ENCODE measurements around the gene SP140. TPM values are rescaled to one million over a fixed set of nuclear protein-coding genes. Genes with fewer than 3 reads are reported as not detected.
"Not testable (repeated sequence)": the region's sequence is repeated elsewhere in the genome, so short reads cannot be mapped to it uniquely, and the experiment has no call there.

The SP140 gene
- total RNA-seq, 1 donor from 2014 or later = not detected

DNA sequence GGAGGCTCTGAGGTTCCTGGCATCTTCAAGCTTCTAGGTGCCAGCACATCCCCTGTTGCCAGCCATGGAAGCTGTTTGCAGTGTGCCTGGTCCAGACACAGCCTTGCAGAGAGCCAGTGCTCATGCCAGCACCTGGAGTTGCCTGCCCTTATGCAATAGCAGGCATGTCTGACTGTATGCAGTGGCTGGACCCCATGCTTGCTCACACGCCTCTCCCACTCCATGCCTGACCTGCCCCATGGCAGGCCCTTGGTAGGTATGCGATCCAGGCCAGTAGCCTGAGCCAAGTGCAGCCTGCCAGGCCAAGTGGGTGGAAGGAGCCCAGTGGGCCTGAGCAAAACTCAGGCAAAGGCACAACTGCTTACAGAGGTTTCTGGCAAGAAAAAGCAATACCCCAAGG, 81.9 kb downstream of the SP140 start:
- Histone ChIP-seq H3K27me3 (ENCODE audit: control insufficient read depth, insufficient read depth, low read length) (no peaks in the 10 kb centered on the region), H3K36me3 (ENCODE audit: control insufficient read depth, insufficient read depth, low read length) (no peaks in the 10 kb centered on the region), H3K4me3 (ENCODE audit: low read depth, low read length) (no peak overlapping the region)
- TF ChIP-seq, protein P1, sequence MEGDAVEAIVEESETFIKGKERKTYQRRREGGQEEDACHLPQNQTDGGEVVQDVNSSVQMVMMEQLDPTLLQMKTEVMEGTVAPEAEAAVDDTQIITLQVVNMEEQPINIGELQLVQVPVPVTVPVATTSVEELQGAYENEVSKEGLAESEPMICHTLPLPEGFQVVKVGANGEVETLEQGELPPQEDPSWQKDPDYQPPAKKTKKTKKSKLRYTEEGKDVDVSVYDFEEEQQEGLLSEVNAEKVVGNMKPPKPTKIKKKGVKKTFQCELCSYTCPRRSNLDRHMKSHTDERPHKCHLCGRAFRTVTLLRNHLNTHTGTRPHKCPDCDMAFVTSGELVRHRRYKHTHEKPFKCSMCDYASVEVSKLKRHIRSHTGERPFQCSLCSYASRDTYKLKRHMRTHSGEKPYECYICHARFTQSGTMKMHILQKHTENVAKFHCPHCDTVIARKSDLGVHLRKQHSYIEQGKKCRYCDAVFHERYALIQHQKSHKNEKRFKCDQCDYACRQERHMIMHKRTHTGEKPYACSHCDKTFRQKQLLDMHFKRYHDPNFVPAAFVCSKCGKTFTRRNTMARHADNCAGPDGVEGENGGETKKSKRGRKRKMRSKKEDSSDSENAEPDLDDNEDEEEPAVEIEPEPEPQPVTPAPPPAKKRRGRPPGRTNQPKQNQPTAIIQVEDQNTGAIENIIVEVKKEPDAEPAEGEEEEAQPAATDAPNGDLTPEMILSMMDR (IDR thresholded peaks at IDR 0.05; ENCODE audit: insufficient read depth, low read length, severe bottlenecking) = no peak
- DNase-seq (ENCODE audit: low read depth) (no peak), FAIRE-seq (no peak)

DNA sequence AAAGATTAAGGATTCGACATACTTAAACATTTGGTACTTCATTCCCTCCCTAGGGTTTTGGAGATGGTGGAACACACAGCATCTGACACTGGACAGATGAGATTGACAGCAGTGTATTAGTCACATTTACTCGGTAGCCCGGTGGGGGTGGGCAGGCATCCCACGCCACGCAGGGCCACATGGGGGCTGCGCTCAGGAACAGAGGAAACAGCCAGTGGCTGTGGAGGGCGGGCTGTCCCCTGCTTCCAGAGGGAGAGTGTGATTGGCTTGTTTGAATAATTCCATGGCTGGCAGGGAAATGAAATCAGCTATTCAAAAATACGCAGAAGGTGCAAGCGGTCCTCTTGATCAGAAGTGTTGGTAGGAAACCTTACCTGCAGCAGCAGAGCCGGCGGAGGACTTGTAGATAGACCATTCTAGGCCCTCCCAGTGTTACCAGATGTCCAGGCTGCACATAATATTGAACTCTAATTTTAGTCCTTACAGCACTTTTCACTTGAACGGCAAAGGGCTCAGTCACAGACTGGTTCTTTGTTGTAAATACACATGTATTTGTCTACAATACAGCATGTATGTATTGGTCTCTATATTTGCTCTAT, 83.0 kb downstream of the SP140 start:
- FAIRE-seq = no peak

DNA sequence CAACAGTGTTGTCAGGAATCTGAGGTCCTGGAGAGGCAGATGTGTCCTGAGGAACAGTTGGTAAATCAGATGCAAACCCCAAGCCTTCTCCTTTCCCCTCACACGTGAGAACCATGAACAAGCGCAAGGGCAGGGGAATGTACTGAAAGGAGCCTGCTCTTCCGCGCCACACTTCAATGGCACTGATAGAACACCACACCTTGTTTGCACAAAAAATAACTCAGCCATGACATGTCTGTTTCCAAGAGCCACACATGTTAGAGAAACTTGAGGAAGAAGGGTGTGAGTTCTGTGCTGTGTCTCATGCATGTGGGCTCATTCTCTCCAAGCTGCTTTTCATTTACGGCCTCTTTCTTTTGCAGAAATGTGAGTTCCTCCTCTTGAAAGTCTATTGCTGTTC, 85.3 kb downstream of the SP140 start:
- FAIRE-seq = not testable (repeated sequence)

More for the DNA sequence above, 83.0 kb downstream of the SP140 start:
- H3K27me3 ChIP-seq (ENCODE audit: control insufficient read depth, insufficient read depth, low read length) = no peaks in the 10 kb centered on the region
- H3K36me3 ChIP-seq (ENCODE audit: control insufficient read depth, insufficient read depth, low read length) = no peaks in the 10 kb centered on the region
- TF ChIP-seq, protein P1 (IDR thresholded peaks at IDR 0.05; ENCODE audit: insufficient read depth, low read length, severe bottlenecking) = no peak
- DNase-seq (ENCODE audit: low read depth) = no peak
- H3K4me3 ChIP-seq (ENCODE audit: low read depth, low read length) = no peak overlapping the region

DNA sequence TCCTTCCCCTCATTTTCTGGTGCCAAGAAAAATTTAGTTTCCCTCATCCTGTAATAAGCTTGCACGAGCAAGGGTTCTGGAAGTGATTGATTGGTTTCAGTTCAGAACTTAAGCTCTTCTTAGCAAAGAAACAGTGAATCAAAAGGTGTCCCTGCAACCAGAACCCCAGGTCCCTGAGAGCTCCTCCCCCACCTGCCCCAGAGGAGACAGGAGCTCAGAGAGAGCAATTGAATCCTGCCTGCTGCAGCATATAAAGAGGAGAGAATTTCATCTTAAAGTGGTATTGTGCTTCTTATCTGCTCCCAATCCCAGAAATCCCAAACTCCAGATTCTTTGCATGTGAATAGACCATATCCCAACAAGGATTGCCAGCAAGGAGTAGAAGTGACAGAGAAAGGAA, 86.1 kb downstream of the SP140 start:
- H3K4me3 ChIP-seq (ENCODE audit: low read depth, low read length) = not testable (repeated sequence)
- peak; percentile 66 for FAIRE-seq

More for the DNA sequence above, 85.3 kb downstream of the SP140 start:
- H3K27me3 ChIP-seq (ENCODE audit: control insufficient read depth, insufficient read depth, low read length); H3K4me3 ChIP-seq (ENCODE audit: low read depth, low read length); DNase-seq (ENCODE audit: low read depth); H3K36me3 ChIP-seq (ENCODE audit: control insufficient read depth, insufficient read depth, low read length): not testable (repeated sequence)

DNA sequence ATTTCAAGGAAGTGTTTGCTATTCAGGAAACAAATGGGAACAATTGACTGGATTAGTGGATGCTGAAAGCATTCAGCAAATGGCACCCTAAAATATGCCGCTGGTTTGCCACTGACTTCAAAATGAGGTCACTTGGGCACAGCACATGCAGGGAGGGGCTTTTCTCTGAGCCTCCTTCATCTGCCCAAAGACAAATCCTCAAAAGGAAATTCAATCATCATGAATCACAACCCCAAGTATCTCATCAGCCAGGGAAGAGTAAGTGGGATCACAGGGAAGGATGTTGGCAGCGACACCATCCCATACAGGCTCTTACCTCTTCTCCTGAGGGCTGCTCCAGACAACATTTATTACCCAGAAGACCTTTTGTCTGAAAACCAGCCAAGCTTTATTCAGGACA, 87.1 kb downstream of the SP140 start:
- TF ChIP-seq, protein P1 (IDR thresholded peaks at IDR 0.05; ENCODE audit: insufficient read depth, low read length, severe bottlenecking) = no peak
- peak; percentile 36 for DNase-seq (ENCODE audit: low read depth)
- no peaks in the 10 kb centered on the region for H3K27me3 ChIP-seq (ENCODE audit: control insufficient read depth, insufficient read depth, low read length)
- no peak overlapping the region for H3K4me3 ChIP-seq (ENCODE audit: low read depth, low read length)
- peak; percentile 13 for FAIRE-seq
- no peaks in the 10 kb centered on the region for H3K36me3 ChIP-seq (ENCODE audit: control insufficient read depth, insufficient read depth, low read length)

More for the DNA sequence above, 86.1 kb downstream of the SP140 start:
- not testable (repeated sequence) for H3K27me3 ChIP-seq (ENCODE audit: control insufficient read depth, insufficient read depth, low read length); DNase-seq (ENCODE audit: low read depth); H3K36me3 ChIP-seq (ENCODE audit: control insufficient read depth, insufficient read depth, low read length)

DNA sequence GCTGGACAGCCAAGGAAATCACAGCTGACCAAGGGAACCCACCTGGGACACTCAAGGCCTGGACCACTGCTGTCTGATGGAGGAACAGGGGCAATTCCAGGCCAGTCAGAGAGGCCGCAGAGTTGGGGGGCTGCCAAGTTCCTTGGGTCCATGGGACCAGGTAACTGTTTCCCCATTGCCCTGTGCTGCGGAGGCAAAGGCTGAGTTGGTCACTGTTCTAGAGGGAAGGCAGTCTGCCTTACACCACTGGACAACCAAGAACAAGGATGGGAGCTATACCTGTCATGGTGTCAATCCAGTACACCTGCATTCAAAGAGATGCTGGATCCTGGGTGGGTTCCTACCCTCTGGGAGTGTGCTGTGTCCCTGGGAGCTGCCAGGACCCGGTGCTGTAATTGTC, 91.8 kb downstream of the SP140 start:
- H3K4me3 ChIP-seq (ENCODE audit: low read depth, low read length) = no peak overlapping the region
- TF ChIP-seq, protein P1 (IDR thresholded peaks at IDR 0.05; ENCODE audit: insufficient read depth, low read length, severe bottlenecking) = no peak
- no peak for FAIRE-seq
- DNase-seq (ENCODE audit: low read depth) = no peak
- H3K27me3 ChIP-seq (ENCODE audit: control insufficient read depth, insufficient read depth, low read length) = no peaks in the 10 kb centered on the region
- H3K36me3 ChIP-seq (ENCODE audit: control insufficient read depth, insufficient read depth, low read length) = no peaks in the 10 kb centered on the region

All from bronchial epithelial cell (primary cell).